HEK293 (cell line): Measurements from ENCODE around the gene EXTL1.

Experiments used
- BCL11A ChIP-seq: fragments of 450-650 bp; formaldehyde crosslinking; IDR thresholded peaks from 2 replicates; pipeline ENCODE4 v1.5.1; 2016; ENCODE audit warnings: low read depth, missing biosample characterization, missing genetic modification characterization
- KLF10 ChIP-seq: fragments of 450-650 bp; IDR thresholded peaks from 2 replicates; pipeline ENCODE4 v1.5.1; 2018; ENCODE audit warnings: missing biosample characterization, mild to moderate bottlenecking, missing genetic modification characterization
- PRDM4 ChIP-seq: fragments of 450-650 bp; formaldehyde crosslinking; IDR thresholded peaks from 2 replicates; pipeline ENCODE4 v1.5.1; 2017; ENCODE audit warnings: missing biosample characterization, missing genetic modification characterization
- ZNF138 ChIP-seq: fragments of 450-650 bp; formaldehyde crosslinking; IDR thresholded peaks from 2 replicates; pipeline ENCODE4 v1.5.1; 2016; ENCODE audit warnings: missing biosample characterization, missing genetic modification characterization, borderline replicate concordance
- ZNF202 ChIP-seq: fragments of 450-650 bp; formaldehyde crosslinking; IDR thresholded peaks from 2 replicates; pipeline ENCODE4 v1.5.1; 2016; ENCODE audit warnings: missing biosample characterization, missing genetic modification characterization, borderline replicate concordance
- ZNF274 ChIP-seq, 2 experiments: fragments of 200-500 bp in 1 of 2; fragments of 450-650 bp in 1 of 2; sonication (Bioruptor generic) in 1 of 2; formaldehyde crosslinking in 1 of 2; IDR thresholded peaks; 2 replicates each; pipeline versions ENCODE4 v1.5.1 to v1.6.1; 2014 to 2016; ENCODE audit warnings: borderline replicate concordance in 1 of 2, inconsistent platforms in 1 of 2, low read length in 1 of 2, missing biosample characterization in 1 of 2, missing genetic modification characterization in 1 of 2
- ZNF544 ChIP-seq: fragments of 450-650 bp; formaldehyde crosslinking; IDR thresholded peaks from 2 replicates; pipeline ENCODE4 v1.5.0; 2017; ENCODE audit warnings: missing biosample characterization, missing genetic modification characterization
- ZNF660 ChIP-seq: fragments of 450-650 bp; IDR thresholded peaks from 2 replicates; pipeline ENCODE4 v1.5.1; 2018; ENCODE audit warnings: missing biosample characterization, mild to moderate bottlenecking, missing genetic modification characterization
- ZNF777 ChIP-seq: fragments of 450-650 bp; formaldehyde crosslinking; IDR thresholded peaks from 2 replicates; pipeline ENCODE4 v1.5.1; 2017; ENCODE audit warnings: missing biosample characterization, missing genetic modification characterization, borderline replicate concordance
- TF ChIP-seq, protein P1 (sequence below): fragments of 450-650 bp; formaldehyde crosslinking; IDR thresholded peaks from 2 replicates; pipeline ENCODE4 v1.5.1; 2016; ENCODE audit warnings: missing biosample characterization, missing genetic modification characterization
- TF ChIP-seq, protein P2 (sequence below): fragments of 450-650 bp; formaldehyde crosslinking; IDR thresholded peaks from 2 replicates; pipeline ENCODE4 v1.5.1; 2016; ENCODE audit warnings: missing biosample characterization, missing genetic modification characterization
- TF ChIP-seq, protein P3 (sequence below): fragments of 450-650 bp; formaldehyde crosslinking; IDR thresholded peaks from 2 replicates; pipeline ENCODE4 v1.5.1; 2016; ENCODE audit warnings: missing biosample characterization, missing genetic modification characterization

GRCh38 chr1:25985670-25986069, 35.9 kb upstream of the EXTL1 start:
- TF ChIP-seq ZNF138 (tag by site-specific recombination) (no peak), BCL11A (no peak), ZNF274 (IDR thresholded peaks at IDR 0.05; ENCODE audit: low read length) (no peak), ZNF274 (tag by site-specific recombination; IDR thresholded peaks at IDR 0.05; ENCODE audit: borderline replicate concordance) (no peak), ZNF202 (tag by site-specific recombination) (no peak), ZNF660 (tag by site-specific recombination) (no peak), ZNF777 (no peak), ZNF544 (tag by site-specific recombination) (no peak), KLF10 (tag by site-specific recombination) (no peak), PRDM4 (tag by site-specific recombination) (no peak)
- TF ChIP-seq, protein P1, sequence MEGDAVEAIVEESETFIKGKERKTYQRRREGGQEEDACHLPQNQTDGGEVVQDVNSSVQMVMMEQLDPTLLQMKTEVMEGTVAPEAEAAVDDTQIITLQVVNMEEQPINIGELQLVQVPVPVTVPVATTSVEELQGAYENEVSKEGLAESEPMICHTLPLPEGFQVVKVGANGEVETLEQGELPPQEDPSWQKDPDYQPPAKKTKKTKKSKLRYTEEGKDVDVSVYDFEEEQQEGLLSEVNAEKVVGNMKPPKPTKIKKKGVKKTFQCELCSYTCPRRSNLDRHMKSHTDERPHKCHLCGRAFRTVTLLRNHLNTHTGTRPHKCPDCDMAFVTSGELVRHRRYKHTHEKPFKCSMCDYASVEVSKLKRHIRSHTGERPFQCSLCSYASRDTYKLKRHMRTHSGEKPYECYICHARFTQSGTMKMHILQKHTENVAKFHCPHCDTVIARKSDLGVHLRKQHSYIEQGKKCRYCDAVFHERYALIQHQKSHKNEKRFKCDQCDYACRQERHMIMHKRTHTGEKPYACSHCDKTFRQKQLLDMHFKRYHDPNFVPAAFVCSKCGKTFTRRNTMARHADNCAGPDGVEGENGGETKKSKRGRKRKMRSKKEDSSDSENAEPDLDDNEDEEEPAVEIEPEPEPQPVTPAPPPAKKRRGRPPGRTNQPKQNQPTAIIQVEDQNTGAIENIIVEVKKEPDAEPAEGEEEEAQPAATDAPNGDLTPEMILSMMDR = no peak
- TF ChIP-seq, protein P2, sequence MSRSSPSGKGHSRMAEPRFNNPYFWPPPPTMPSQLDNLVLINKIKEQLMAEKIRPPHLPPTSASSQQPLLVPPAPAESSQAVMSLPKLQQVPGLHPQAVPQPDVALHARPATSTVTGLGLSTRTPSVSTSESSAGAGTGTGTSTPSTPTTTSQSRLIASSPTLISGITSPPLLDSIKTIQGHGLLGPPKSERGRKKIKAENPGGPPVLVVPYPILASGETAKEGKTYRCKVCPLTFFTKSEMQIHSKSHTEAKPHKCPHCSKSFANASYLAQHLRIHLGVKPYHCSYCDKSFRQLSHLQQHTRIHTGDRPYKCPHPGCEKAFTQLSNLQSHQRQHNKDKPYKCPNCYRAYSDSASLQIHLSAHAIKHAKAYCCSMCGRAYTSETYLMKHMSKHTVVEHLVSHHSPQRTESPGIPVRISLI = no peak
- TF ChIP-seq, protein P3, sequence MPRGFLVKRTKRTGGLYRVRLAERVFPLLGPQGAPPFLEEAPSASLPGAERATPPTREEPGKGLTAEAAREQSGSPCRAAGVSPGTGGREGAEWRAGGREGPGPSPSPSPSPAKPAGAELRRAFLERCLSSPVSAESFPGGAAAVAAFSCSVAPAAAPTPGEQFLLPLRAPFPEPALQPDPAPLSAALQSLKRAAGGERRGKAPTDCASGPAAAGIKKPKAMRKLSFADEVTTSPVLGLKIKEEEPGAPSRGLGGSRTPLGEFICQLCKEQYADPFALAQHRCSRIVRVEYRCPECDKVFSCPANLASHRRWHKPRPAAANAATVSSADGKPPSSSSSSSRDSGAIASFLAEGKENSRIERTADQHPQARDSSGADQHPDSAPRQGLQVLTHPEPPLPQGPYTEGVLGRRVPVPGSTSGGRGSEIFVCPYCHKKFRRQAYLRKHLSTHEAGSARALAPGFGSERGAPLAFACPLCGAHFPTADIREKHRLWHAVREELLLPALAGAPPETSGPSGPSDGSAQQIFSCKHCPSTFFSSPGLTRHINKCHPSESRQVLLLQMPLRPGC (tag by site-specific recombination) = no peak
